ENCODE measurements around the gene HECTD2. TPM values are rescaled to one million over a fixed set of nuclear protein-coding genes. Genes with fewer than 3 reads are reported as not detected.

The HECTD2 gene
- polyA plus RNA-seq, 1 donor from 2014 or later, result 87.6 TPM

- no peaks in the 10 kb centered on the region for H3F3A ChIP-seq (ENCODE audit: insufficient read depth, low read length, poor library complexity, severe bottlenecking)
These were observed 34.4 kb downstream of the HECTD2 start for GRCh38 chr10:91444211-91445182.

GRCh38 chr10:91452063-91452462, 41.9 kb downstream of the HECTD2 start:
- Histone ChIP-seq H3F3A (ENCODE audit: insufficient read depth, low read length, poor library complexity, severe bottlenecking) (no peaks in the 10 kb centered on the region), H3K4me3 (ENCODE audit: low read length) (no peak overlapping the region), H3K36me3 (ENCODE audit: insufficient read depth, low read length) (no peaks in the 10 kb centered on the region), H3K27me3 (ENCODE audit: insufficient read depth, low read depth, low read length) (no peaks in the 10 kb centered on the region), H2AFZ (ENCODE audit: low read depth, low read length) (no peak overlapping the region), H3K4me2 (ENCODE audit: low read length) (no peak overlapping the region), H3K9me2 (ENCODE audit: insufficient read depth, low read length) (no peaks in the 10 kb centered on the region), H3K79me2 (replicated peaks; ENCODE audit: insufficient read depth, low read length) (no peaks in the 10 kb centered on the region), H3K9ac (ENCODE audit: low read length) (no peak overlapping the region), H3K9me3 (ENCODE audit: low read length) (no peaks in the 10 kb centered on the region), H3K27ac (ENCODE audit: low read length) (no peak overlapping the region), H4K20me1 (ENCODE audit: insufficient read depth) (no peaks in the 10 kb centered on the region)
- no peak for TF ChIP-seq POLR2AphosphoS5 (IDR thresholded peaks at IDR 0.05)
- TF ChIP-seq SMC3 (conservative IDR thresholded peaks at IDR 0.05; ENCODE audit: poor library complexity), result no peak

More at GRCh38 chr10:91444211-91445182, 34.4 kb downstream of the HECTD2 start:
- Histone ChIP-seq H4K20me1 (ENCODE audit: insufficient read depth) (no peaks in the 10 kb centered on the region), H3K79me2 (replicated peaks; ENCODE audit: insufficient read depth, low read length) (no peaks in the 10 kb centered on the region), H3K9ac (ENCODE audit: low read length) (no peak overlapping the region), H3K4me2 (ENCODE audit: low read length) (no peak overlapping the region), H3K9me3 (ENCODE audit: low read length) (no peaks in the 10 kb centered on the region), H3K9me2 (ENCODE audit: insufficient read depth, low read length) (no peaks in the 10 kb centered on the region), H3K27me3 (ENCODE audit: insufficient read depth, low read depth, low read length) (no peaks in the 10 kb centered on the region), H3K4me3 (ENCODE audit: low read length) (no peak overlapping the region), H2AFZ (ENCODE audit: low read depth, low read length) (no peak overlapping the region), H3K27ac (ENCODE audit: low read length) (no peak overlapping the region), H3K36me3 (ENCODE audit: insufficient read depth, low read length) (peaks cover 7% of the 10 kb centered on the region)
- TF ChIP-seq POLR2AphosphoS5 (IDR thresholded peaks at IDR 0.05) (no peak), MXI1 (conservative IDR thresholded peaks at IDR 0.05; ENCODE audit: poor library complexity, severe bottlenecking) (no peak), RAD21 (conservative IDR thresholded peaks at IDR 0.05) (no peak), REST (IDR thresholded peaks at IDR 0.05; ENCODE audit: borderline replicate concordance) (no peak), EP300 (conservative IDR thresholded peaks at IDR 0.05; ENCODE audit: poor library complexity, severe bottlenecking) (no peak)

DNA sequence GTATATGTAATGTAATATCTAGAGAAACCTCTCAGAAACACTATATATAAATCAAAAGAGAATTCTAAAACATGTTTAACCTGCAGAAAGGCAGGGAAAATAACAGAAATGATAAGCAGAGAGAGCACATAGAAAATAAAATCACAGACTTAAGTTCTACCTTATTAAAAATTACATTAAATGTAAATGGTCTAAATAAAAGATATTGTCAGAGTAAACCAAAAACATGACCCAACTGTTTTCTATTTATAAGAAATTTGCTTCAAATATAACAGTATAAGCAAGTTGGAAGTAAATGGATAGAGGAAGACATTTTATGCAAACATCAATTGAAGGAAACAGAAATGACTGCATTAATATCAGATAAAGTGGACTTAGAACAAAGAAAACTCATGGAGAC, 43.4 kb downstream of the HECTD2 start:
- Histone ChIP-seq H3K9me2 (ENCODE audit: insufficient read depth, low read length) (no peaks in the 10 kb centered on the region), H3K9me3 (ENCODE audit: low read length) (no peaks in the 10 kb centered on the region), H3K4me2 (ENCODE audit: low read length) (no peak overlapping the region), H2AFZ (ENCODE audit: low read depth, low read length) (no peak overlapping the region), H3K4me3 (ENCODE audit: low read length) (no peak overlapping the region), H3F3A (ENCODE audit: insufficient read depth, low read length, poor library complexity, severe bottlenecking) (no peaks in the 10 kb centered on the region), H3K27ac (ENCODE audit: low read length) (no peak overlapping the region), H3K27me3 (ENCODE audit: insufficient read depth, low read depth, low read length) (no peaks in the 10 kb centered on the region), H3K9ac (ENCODE audit: low read length) (no peak overlapping the region), H4K20me1 (ENCODE audit: insufficient read depth) (no peaks in the 10 kb centered on the region), H3K36me3 (ENCODE audit: insufficient read depth, low read length) (no peaks in the 10 kb centered on the region), H3K79me2 (replicated peaks; ENCODE audit: insufficient read depth, low read length) (no peaks in the 10 kb centered on the region)
- TF ChIP-seq, protein P1, sequence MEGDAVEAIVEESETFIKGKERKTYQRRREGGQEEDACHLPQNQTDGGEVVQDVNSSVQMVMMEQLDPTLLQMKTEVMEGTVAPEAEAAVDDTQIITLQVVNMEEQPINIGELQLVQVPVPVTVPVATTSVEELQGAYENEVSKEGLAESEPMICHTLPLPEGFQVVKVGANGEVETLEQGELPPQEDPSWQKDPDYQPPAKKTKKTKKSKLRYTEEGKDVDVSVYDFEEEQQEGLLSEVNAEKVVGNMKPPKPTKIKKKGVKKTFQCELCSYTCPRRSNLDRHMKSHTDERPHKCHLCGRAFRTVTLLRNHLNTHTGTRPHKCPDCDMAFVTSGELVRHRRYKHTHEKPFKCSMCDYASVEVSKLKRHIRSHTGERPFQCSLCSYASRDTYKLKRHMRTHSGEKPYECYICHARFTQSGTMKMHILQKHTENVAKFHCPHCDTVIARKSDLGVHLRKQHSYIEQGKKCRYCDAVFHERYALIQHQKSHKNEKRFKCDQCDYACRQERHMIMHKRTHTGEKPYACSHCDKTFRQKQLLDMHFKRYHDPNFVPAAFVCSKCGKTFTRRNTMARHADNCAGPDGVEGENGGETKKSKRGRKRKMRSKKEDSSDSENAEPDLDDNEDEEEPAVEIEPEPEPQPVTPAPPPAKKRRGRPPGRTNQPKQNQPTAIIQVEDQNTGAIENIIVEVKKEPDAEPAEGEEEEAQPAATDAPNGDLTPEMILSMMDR (IDR thresholded peaks at IDR 0.05; ENCODE audit: poor library complexity, severe bottlenecking), result no peak
- TF ChIP-seq POLR2AphosphoS5 (IDR thresholded peaks at IDR 0.05) (no peak), TAF1 (IDR thresholded peaks at IDR 0.05; ENCODE audit: low read depth) (no peak), EZH2 (IDR thresholded peaks at IDR 0.05; ENCODE audit: borderline replicate concordance, insufficient read depth, low read length, poor library complexity, severe bottlenecking) (no peak), REST (IDR thresholded peaks at IDR 0.05; ENCODE audit: borderline replicate concordance) (no peak)
